Measurements from ENCODE around the gene SYNCRIP.
A peak's percentile ranks its signal among the peaks of the same experiment; 100 is the strongest.
"Not testable (repeated sequence)": the region's sequence is repeated elsewhere in the genome, so short reads cannot be mapped to it uniquely, and the experiment has no call there.

SYNCRIP gene

GRCh38 chr6:85642774-85643536 lies at the start of gene SYNCRIP:
SYNCRIP (minus strand) TSS chr6:85642886; CDS start chr6:85641439, 1,447 bp downstream.
- DNase-seq (ENCODE audit: low read depth): peak; percentile 99

DNA sequence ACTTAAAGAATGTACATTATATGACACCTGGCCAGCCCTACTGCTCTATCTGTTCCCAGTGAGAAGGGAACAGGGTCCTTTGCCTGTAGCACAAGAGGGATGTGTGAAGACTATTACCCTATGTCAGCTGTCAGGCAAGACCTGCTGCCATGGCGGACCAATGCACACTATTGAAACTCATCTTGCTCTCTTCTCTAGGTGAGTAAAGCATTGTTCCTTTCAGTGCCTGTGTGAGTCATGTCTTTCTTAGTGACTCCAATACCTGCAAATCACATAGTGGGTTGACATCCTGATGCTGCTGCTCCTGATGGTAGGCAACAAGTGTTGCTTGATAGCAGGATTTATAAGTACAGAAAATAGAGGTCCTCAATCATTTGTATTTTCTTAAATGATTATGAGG lies 48.8 kb upstream of the SYNCRIP start:
- no peak for DNase-seq (ENCODE audit: low read depth)

DNA sequence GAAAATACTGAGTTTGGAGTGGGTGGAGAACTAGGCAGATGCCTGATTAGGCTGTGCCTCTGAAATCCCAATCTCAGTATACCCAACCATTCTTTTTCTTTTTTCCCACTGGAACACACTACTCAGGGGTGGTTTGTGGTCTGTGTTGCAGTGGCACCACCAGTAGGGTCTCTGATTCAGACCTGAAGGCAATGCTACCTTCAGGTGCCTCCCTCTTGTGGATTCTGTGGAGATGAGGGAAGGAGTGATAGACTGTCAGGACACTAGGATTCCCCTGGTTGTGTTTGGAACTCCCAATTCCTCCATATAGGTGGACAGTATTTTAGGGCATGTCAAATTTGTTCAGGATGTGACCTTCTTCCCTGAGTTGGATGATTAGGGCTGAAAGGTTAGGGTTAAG lies 47.4 kb upstream of the SYNCRIP start:
- DNase-seq (ENCODE audit: low read depth): no peak

DNA sequence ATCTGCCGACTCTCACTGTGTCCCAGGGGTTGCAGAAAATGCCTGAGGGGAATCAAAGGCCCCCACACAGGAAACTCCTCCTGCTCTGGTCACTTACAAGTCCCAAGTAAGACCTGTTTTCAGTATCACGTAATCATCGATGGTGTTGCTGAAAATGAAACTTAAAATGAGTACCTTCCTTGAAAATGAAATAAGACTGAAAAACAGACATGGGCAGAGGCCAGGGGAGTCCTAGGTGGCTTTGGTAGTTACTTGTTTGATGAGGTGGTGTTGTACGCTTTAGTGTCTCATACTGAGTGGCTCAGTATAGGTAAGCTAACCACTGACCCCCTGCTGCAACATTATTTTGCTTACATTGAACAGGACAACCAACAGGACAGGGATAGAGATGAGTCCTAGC lies 43.0 kb upstream of the SYNCRIP start:
- DNase-seq (ENCODE audit: low read depth): no peak

DNA sequence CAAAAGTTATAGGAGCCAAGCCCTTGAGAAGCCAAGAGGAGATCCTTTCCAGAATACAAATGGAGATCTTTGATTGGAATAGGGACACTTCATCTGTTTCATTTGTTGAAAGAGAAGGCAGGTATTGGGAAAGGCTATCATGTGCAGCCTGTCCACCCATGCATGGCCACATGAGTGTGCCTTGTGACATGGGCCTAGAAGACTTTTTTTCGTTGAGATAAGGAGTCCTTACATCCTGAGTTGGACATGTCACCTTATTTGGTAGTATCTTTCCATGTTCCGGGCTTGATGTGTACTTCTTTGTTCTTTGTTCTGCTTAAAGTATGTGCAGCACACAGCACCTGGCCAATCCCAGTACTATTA lies 42.1 kb upstream of the SYNCRIP start:
- DNase-seq (ENCODE audit: low read depth): no peak

GRCh38 chr6:85684133-85684808 lies 41.6 kb upstream of the SYNCRIP start:
- no peak for DNase-seq (ENCODE audit: low read depth)

GRCh38 chr6:85681899-85682298 lies 39.2 kb upstream of the SYNCRIP start:
- not testable (repeated sequence) for DNase-seq (ENCODE audit: low read depth)

- DNase-seq (ENCODE audit: low read depth): no peak
Observed at GRCh38 chr6:85680388-85680787, 37.7 kb upstream of the SYNCRIP start.

GRCh38 chr6:85679445-85680123 lies 36.9 kb upstream of the SYNCRIP start:
- DNase-seq (ENCODE audit: low read depth): no peak

DNA sequence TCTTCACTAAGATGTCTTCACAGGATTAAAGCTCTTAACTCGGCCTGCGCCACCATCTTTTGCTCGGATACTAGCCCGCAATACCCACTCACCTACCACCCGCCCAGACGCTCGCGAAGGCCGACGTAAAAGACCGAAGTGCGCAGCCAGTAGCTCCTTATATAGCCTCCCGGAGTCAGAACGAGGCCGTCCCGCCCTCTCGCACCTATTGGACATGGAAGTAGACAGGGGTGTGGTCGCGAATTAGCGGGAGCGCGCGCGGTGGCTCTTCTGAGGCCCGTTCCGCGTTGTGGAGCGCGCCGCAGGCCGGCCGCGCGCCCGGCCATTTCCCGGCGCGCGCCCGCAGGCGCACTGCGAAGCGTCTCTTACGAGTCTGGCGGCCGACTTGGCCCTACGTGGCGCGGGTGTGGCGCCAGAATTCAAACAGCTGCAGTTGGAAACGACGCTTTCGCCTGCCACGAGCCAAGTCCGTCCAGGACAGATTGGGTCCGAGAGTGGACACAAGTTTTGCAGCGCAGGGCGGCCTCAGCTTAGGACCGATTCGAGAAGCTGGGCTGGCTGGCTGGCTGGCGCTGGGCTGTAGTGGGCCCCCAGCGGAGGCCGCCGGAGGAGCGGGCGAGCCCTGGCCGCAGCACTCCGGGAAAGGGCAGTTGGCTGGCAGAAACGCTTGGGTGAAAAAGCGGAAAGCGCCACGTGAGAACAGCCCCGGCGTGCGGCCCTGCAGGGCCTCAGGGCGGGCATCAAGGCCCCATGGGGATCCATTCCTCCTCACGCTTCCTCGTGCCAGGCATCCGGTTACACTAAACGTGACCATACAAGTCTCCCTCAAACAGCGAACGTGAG lies 36.1 kb upstream of the SYNCRIP start:
- peak; percentile 97 for DNase-seq (ENCODE audit: low read depth)

DNA sequence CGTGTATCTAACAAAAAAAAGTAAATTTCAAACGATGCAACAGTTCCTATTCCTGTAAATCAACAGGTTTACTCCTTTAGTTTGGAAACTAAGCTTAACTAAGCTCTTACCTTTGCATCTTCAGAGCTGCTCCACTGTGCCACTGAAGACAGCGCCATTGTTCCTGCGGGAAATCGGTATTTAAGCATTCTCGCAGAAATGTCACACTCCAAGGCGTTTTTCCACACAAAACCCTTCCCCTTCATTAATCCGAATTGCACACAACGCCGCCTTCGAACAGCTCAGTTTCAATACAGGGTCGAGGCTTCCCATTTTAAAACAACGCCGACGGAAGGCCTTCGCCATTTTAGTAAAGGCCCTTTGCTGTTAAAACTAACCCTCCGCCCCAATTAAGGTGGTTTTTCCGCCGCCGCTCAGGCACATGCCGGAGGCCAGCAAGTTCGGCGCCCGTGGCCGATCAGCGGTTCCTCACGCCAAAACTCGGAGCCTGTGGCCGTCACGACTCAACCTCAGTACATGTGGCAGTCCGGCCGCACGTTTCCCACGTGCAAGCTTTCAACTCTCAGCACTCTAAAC lies 35.4 kb upstream of the SYNCRIP start:
- no peak for DNase-seq (ENCODE audit: low read depth)

GRCh38 chr6:85677234-85677956 lies 34.7 kb upstream of the SYNCRIP start:
- DNase-seq (ENCODE audit: low read depth): no peak

DNA sequence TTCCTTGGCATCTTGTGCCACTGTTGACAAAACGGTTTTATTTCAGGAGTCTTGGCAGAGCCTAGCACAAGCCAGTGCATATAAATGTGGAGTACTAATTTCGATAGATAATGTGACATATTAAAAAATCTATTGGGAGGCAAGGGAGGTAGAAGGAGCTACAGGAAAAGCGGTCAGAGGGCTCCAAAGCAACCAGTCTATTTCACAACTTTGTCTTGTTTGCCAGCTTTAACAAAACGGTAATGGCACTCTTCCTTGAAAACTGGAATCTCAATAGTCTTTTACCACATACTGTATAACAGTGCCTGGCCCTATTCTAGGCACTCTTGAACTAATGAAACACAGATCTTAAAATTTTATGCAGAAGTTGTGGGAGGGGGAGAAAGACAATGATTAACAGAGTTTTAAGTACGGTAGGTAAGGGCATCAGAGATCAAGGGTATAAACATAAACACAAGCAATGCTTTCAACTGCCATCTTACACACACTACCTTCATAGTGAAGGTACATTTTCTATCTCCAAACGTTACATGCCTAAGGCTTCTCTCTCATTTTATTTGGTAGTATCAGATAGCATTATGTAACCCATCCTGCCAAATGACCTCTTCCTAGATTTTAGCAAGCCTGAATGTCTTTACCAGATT lies 33.5 kb upstream of the SYNCRIP start:
- DNase-seq (ENCODE audit: low read depth): no peak

DNA sequence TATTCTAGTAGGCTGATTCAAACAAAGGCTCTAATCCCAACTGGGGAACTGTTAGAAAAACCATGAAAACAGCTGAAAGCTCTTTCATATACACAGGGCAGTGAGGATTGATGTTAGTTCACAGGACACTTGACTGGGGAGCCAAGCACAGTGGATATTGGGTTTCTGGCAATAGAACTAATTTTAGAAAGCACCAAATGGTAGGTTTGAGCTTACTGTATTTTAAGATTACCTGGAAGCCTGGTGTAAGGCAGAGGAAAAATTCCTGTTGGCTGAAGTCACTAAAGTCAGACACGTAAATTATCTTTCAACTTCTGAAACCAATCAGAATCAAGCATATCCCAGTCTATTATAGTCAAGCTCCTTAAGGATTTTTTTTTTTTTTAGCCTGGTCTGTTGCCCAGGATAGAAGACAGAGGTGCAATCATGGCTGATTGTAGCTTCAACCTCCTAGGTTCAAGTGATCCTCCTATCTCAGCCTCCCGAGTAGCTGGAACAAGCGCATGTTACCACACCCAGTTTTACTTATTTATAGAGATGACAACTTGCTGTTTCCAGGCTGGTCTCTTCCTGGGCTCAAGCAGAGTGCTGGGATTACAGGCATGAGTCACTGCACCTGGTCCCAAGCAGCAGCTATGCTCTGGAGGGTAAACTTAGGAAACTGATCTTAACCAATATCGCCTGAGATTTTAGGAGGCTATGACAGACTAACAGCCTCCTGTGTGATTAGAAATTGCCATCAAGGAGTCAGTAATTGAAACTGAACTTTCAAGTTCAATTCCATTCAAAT lies 32.5 kb upstream of the SYNCRIP start:
- DNase-seq (ENCODE audit: low read depth): no peak

DNA sequence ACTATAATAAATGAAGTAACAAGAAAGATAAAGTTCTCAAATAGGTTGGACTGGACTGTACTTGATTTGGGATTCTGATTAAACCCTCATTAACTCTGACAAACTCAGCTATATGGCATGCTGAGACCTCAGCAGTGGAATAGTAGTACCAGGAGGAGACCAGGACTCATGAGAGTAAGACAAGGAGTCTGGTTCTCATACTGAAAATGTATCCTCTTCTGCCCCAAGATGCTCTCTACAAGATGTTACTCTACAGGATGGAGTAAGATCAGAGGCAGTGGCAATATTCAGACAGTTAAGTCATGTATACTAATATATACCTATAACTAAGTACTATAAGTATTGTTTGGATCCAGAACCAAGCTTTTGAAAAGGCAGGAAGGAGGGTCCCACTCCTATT lies 31.9 kb upstream of the SYNCRIP start:
- no peak for DNase-seq (ENCODE audit: low read depth)

GRCh38 chr6:85673198-85674139 lies 30.8 kb upstream of the SYNCRIP start:
- no peak for DNase-seq (ENCODE audit: low read depth)

DNA sequence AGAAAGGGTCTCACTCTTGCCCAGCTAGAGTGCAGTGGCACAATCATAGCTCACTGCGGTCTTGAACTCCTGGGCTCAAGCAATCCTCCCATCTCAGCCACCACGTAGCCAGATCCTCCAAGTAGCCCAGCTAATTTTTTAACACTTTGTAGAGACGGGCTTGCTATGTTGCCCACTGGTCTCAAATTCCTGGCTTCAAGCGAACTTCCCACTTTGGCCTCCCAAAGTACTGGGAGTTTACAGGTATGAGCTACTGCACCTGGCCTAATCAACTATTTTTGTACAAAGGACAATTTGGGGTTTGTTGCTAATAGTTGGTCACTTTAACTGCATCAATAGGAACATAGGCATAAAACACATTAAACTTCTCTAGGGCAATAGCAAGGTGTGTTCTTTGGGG lies 29.9 kb upstream of the SYNCRIP start:
- no peak for DNase-seq (ENCODE audit: low read depth)

- no peak for DNase-seq (ENCODE audit: low read depth)
Observed at GRCh38 chr6:85672050-85672449, 29.4 kb upstream of the SYNCRIP start.

DNA sequence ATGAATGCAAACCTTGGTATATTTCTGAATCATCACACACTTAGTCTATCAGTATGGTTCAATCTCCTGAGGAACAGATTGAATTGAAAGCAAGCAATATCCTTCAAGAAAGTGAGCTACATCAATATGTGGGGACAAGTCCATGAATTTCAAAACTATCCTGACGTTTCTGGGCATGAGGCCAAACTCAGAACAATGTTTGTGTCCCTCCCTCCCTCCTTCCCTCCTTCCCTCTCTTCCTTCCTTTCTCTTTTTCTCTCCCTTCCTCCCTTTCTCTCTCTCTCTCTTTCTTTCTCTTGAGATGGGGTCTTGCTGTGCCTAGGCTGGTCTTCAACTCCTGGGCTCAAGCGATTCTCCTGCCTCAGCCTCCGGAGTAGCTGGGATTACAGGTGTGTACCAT lies 27.9 kb upstream of the SYNCRIP start:
- no peak for DNase-seq (ENCODE audit: low read depth)

All from activated T-cell treated with anti-CD3 and anti-CD28 coated beads for 48 hours (primary cell).